HCT116 (cell line): ENCODE data around the gene VEGFA.

Source experiments
- SP1 ChIP-seq: IDR thresholded peaks from 2 replicates; pipeline ENCODE4 v1.6.1; 2012; ENCODE audit warnings: low read depth
- ZNF274 ChIP-seq: fragments of 200-500 bp; sonication (Bioruptor generic); IDR thresholded peaks from 2 replicates; pipeline ENCODE4 v1.6.1; 2014; ENCODE audit warnings: mild to moderate bottlenecking, low read depth, low read length, inconsistent platforms
- TF ChIP-seq, protein P1 (sequence below), 3 experiments: fragments of 200-600 bp in 1 of 3; sonication (generic) in 1 of 3; IDR thresholded peaks in 2 of 3; conservative IDR thresholded peaks in 1 of 3; 2 replicates each; pipeline ENCODE4 v1.5.1; 2012 to 2017; ENCODE audit warnings: low read depth in 2 of 3, low read length in 2 of 3, antibody characterized with exemption in 1 of 3, borderline replicate concordance in 1 of 3, control low read depth in 1 of 3, mild to moderate bottlenecking in 1 of 3, mixed read lengths in 1 of 3, mixed run types in 1 of 3, moderate library complexity in 1 of 3; ENCODE audit not compliant: insufficient read depth in 1 of 3
- TF ChIP-seq, protein P2 (sequence below): IDR thresholded peaks from 2 replicates; pipeline ENCODE4 v1.6.1; 2012; ENCODE audit warnings: low read depth

DNA sequence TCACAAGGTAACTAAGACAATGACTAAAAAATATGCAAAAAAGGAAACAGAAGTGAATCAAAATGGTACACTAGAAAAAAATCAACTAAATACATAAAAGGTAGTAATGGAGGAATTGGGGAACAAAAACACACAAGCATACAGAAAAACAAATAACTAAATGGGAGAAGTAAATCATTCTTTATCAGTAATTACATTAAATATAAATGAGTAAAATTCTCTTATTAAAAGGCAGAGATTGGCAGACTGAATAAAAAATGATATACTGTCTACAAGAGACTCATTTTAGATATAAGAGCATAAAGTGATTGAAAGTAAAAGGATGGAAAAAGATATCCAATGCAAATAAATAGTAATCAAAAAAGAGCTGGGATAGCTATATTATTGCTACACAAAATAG lies 39.4 kb upstream of the VEGFA start:
- TF ChIP-seq, protein P1, sequence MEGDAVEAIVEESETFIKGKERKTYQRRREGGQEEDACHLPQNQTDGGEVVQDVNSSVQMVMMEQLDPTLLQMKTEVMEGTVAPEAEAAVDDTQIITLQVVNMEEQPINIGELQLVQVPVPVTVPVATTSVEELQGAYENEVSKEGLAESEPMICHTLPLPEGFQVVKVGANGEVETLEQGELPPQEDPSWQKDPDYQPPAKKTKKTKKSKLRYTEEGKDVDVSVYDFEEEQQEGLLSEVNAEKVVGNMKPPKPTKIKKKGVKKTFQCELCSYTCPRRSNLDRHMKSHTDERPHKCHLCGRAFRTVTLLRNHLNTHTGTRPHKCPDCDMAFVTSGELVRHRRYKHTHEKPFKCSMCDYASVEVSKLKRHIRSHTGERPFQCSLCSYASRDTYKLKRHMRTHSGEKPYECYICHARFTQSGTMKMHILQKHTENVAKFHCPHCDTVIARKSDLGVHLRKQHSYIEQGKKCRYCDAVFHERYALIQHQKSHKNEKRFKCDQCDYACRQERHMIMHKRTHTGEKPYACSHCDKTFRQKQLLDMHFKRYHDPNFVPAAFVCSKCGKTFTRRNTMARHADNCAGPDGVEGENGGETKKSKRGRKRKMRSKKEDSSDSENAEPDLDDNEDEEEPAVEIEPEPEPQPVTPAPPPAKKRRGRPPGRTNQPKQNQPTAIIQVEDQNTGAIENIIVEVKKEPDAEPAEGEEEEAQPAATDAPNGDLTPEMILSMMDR (IDR thresholded peaks at IDR 0.05 in 2 of 3, conservative IDR thresholded peaks at IDR 0.05 in 1 of 3; ENCODE audit: borderline replicate concordance in 1 of 3, insufficient read depth in 1 of 3, low read depth in 2 of 3, low read length in 2 of 3), result no peak
- TF ChIP-seq ZNF274, result no peak
- TF ChIP-seq, protein P2, sequence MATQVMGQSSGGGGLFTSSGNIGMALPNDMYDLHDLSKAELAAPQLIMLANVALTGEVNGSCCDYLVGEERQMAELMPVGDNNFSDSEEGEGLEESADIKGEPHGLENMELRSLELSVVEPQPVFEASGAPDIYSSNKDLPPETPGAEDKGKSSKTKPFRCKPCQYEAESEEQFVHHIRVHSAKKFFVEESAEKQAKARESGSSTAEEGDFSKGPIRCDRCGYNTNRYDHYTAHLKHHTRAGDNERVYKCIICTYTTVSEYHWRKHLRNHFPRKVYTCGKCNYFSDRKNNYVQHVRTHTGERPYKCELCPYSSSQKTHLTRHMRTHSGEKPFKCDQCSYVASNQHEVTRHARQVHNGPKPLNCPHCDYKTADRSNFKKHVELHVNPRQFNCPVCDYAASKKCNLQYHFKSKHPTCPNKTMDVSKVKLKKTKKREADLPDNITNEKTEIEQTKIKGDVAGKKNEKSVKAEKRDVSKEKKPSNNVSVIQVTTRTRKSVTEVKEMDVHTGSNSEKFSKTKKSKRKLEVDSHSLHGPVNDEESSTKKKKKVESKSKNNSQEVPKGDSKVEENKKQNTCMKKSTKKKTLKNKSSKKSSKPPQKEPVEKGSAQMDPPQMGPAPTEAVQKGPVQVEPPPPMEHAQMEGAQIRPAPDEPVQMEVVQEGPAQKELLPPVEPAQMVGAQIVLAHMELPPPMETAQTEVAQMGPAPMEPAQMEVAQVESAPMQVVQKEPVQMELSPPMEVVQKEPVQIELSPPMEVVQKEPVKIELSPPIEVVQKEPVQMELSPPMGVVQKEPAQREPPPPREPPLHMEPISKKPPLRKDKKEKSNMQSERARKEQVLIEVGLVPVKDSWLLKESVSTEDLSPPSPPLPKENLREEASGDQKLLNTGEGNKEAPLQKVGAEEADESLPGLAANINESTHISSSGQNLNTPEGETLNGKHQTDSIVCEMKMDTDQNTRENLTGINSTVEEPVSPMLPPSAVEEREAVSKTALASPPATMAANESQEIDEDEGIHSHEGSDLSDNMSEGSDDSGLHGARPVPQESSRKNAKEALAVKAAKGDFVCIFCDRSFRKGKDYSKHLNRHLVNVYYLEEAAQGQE, result no peak
- no peak for TF ChIP-seq SP1
